ENCODE results near the gene CRYGD. TPM values are rescaled to one million over a fixed set of nuclear protein-coding genes. Genes with fewer than 3 reads are reported as not detected.

The CRYGD gene
- total RNA-seq, result 3.7 TPM

DNA sequence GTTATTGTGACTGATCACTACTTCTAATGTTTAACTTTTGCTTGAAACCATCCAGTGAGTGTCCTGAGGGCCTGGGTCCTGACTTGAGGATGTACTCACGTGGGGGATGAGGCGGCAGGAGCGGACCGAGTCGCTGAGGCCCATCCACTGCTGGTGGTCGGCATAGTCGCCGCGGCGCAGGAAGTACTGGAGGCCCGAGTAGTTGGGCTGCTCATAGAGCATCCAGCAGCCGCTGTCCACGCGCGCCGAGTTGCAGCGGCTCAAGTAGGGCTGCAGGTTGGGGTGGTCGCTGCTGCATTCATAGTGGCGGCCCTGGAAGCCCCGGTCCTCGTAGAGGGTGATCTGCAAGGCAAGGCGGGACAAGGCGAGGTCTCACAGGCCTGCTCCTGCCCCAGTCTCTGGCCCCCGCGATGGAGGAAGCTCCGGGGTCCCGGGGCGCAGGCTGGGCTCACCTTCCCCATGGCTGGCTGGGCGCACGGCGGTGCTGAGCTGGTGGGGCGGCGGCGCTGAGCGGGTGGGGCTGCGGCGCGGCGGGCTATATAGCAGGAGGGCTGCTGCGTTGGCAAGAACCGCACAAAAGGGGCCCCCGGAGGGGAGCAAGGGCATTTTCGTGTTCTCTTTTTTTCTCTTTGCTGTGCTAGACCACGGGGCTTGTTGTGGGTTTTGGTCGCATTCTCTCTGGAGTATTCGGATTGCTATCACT, at the start of gene CRYGD:
CRYGD (minus strand) TSS at position 512 of the 703 bp plus-strand sequence; CDS start at position 461, 51 bp downstream.

GRCh38 chr2:208163489-208163888, 39.2 kb upstream of the CRYGD start, which contains the start of gene CRYGA:
Gene CRYGA (minus strand): TSS chr2:208163589. CDS start chr2:208163556, 33 bp downstream.

DNA sequence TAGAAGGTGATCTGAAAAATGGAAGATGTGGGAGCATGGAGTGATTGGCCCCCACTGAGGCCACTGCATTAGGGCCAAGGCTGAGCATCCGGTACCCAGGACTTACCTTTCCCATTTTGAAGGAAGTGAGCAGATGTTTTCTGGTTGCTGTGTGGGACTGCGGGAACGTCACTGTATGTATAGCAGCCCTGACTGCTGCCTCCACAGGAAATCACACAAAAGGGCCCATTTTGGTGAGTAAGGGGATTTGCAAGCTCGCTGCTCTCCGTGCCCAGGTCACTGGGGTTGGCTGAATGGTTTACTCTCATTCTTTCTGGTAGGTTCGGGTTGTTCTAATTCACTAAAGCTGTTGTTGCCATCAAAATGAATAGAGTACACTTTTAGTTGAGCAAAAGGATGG, 21.7 kb upstream of the CRYGD start, which contains the start of gene CRYGB:
CRYGB (minus strand) TSS at position 153 of the 400 bp plus-strand sequence; CDS start at position 115, 38 bp downstream.

GRCh38 chr2:208129744-208130711, 5.7 kb upstream of the CRYGD start, which contains the start of gene CRYGC:
Gene CRYGC (minus strand): TSS chr2:208129828. CDS start chr2:208129792, 36 bp downstream.

Other genes starting within 250 kb of the CRYGD start
- gene PLEKHM3, start 99.0 kb downstream of the CRYGD start, total RNA-seq, result 42.9 TPM
- gene CRYGC, start 5.3 kb upstream of the CRYGD start, total RNA-seq, result not detected
- not detected for gene CRYGB, start 21.6 kb upstream of the CRYGD start, total RNA-seq
- not detected for gene CRYGA, start 39.1 kb upstream of the CRYGD start, total RNA-seq
- 38.1 TPM for gene C2orf80, start 65.5 kb upstream of the CRYGD start, total RNA-seq
- 206 TPM for gene IDH1, start 130.5 kb upstream of the CRYGD start, total RNA-seq
- gene PIKFYVE, start 141.7 kb upstream of the CRYGD start, total RNA-seq, result 53.1 TPM